GM23338 (cell line): ENCODE measurements around the gene TCERG1L. TPM values are rescaled to one million over a fixed set of nuclear protein-coding genes. Genes with fewer than 3 reads are reported as not detected.

Experiments used
- ATAC-seq: fragments of 200-7000 bp; cut with Tn5 transposase; 3 replicates; pipeline ENCODE4 v1.9.1; 2020
- DNase-seq: peaks from one replicate; pipeline ENCODE4 v3.0.0-alpha.2; 2015; ENCODE audit warnings: low spot score
- H2AFZ ChIP-seq: fragments of 200-600 bp; sonication (generic); 2 replicates; pipeline ENCODE4 v1.8.0; 2016; ENCODE audit warnings: antibody characterized with exemption, mild to moderate bottlenecking, moderate library complexity
- H3F3A ChIP-seq: fragments of 200-600 bp; sonication (generic); replicated peaks from 2 replicates; pipeline ENCODE4 v1.8.0; 2017; ENCODE audit warnings: antibody characterized with exemption, mixed run types, low read depth
- H3K27ac ChIP-seq: fragments of 200-600 bp; sonication (generic); 2 replicates; pipeline ENCODE4 v1.6.1; 2016; ENCODE audit warnings: low read depth
- H3K27me3 ChIP-seq: fragments of 200-600 bp; sonication (generic); 2 replicates; pipeline ENCODE4 v1.8.0; 2016; ENCODE audit warnings: mild to moderate bottlenecking, mixed run types, moderate library complexity; ENCODE audit not compliant: insufficient read depth
- H3K36me3 ChIP-seq: fragments of 200-600 bp; sonication (generic); 2 replicates; pipeline ENCODE4 v1.8.0; 2016; ENCODE audit warnings: mild to moderate bottlenecking; ENCODE audit not compliant: insufficient read depth
- H3K4me1 ChIP-seq: fragments of 200-600 bp; sonication (generic); 2 replicates; pipeline ENCODE4 v1.8.0; 2016; ENCODE audit warnings: mild to moderate bottlenecking, moderate library complexity; ENCODE audit not compliant: insufficient read depth
- H3K4me2 ChIP-seq: fragments of 200-600 bp; sonication (generic); 2 replicates; pipeline ENCODE4 v1.7.1; 2017; ENCODE audit warnings: mixed run types
- H3K4me3 ChIP-seq: fragments of 200-600 bp; sonication (generic); 2 replicates; pipeline ENCODE4 v1.6.1; 2016; ENCODE audit warnings: mixed run types
- H3K79me2 ChIP-seq: fragments of 200-600 bp; sonication (generic); replicated peaks from 2 replicates; pipeline ENCODE4 v1.8.0; 2017; ENCODE audit warnings: mild to moderate bottlenecking; ENCODE audit not compliant: insufficient read depth
- H3K9me2 ChIP-seq: fragments of 200-600 bp; sonication (generic); 2 replicates; pipeline ENCODE4 v1.8.0; 2017; ENCODE audit not compliant: insufficient read depth
- H4K20me1 ChIP-seq: fragments of 200-600 bp; sonication (generic); replicated peaks from 2 replicates; pipeline ENCODE4 v1.8.0; 2017; ENCODE audit warnings: mild to moderate bottlenecking; ENCODE audit not compliant: insufficient read depth
- H3K27ac Mint-ChIP-seq: 2 replicates; pipeline ENCODE4 v1.8.0; 2020; ENCODE audit warnings: inconsistent platforms, mild to moderate bottlenecking, moderate library complexity, mixed read lengths
- H3K27me3 Mint-ChIP-seq: 3 replicates; pipeline ENCODE4 v1.8.0; 2022; ENCODE audit warnings: low read depth, mild to moderate bottlenecking, moderate library complexity, mixed read lengths, inconsistent platforms; ENCODE audit not compliant: insufficient read depth, poor library complexity
- H3K36me3 Mint-ChIP-seq: 3 replicates; pipeline ENCODE4 v1.8.0; 2021; ENCODE audit warnings: low read depth, mild to moderate bottlenecking, inconsistent platforms, moderate library complexity, mixed read lengths
- H3K4me1 Mint-ChIP-seq: 3 replicates; pipeline ENCODE4 v1.8.0; 2020; ENCODE audit warnings: mild to moderate bottlenecking, inconsistent platforms, mixed read lengths
- H3K4me3 Mint-ChIP-seq: 3 replicates; pipeline ENCODE4 v1.8.0; 2021; ENCODE audit warnings: moderate library complexity, mild to moderate bottlenecking, inconsistent platforms, mixed read lengths
- H3K9me3 Mint-ChIP-seq: 3 replicates; pipeline ENCODE4 v1.8.0; 2020; ENCODE audit warnings: moderate library complexity, mild to moderate bottlenecking, inconsistent platforms, mixed read lengths
- CREB1 ChIP-seq: fragments of 250-450 bp; sonication (Bioruptor Pico); IDR thresholded peaks from 2 replicates; pipeline ENCODE4 v1.5.0; 2020; ENCODE audit warnings: low read depth, mild to moderate bottlenecking, moderate library complexity
- EZH2 ChIP-seq: fragments of 200-600 bp; sonication (generic); IDR thresholded peaks from one replicate; pipeline ENCODE4 v1.8.0; 2017; ENCODE audit warnings: antibody characterized with exemption, mild to moderate bottlenecking, low read depth; ENCODE audit not compliant: unreplicated experiment
- EZH2phosphoT487 ChIP-seq: fragments of 200-600 bp; sonication (generic); IDR thresholded peaks from one replicate; pipeline ENCODE4 v1.8.1; 2018; ENCODE audit warnings: antibody characterized with exemption; ENCODE audit not compliant: unreplicated experiment
- JUNB ChIP-seq: IDR thresholded peaks from one replicate; pipeline ENCODE4 v1.6.1; 2016; ENCODE audit warnings: antibody characterized with exemption; ENCODE audit not compliant: unreplicated experiment
- NANOG ChIP-seq: IDR thresholded peaks from 2 replicates; pipeline ENCODE4 v1.6.1; 2016; ENCODE audit warnings: antibody characterized with exemption, borderline replicate concordance
- POLR2AphosphoS5 ChIP-seq: IDR thresholded peaks from 2 replicates; pipeline ENCODE4 v1.6.1; 2016; ENCODE audit warnings: antibody characterized with exemption, low read depth
- REST ChIP-seq: IDR thresholded peaks from one replicate; pipeline ENCODE4 v1.6.1; 2018; ENCODE audit warnings: antibody characterized with exemption; ENCODE audit not compliant: unreplicated experiment
- STAT1 ChIP-seq: IDR thresholded peaks from one replicate; pipeline ENCODE4 v1.6.1; 2016; ENCODE audit warnings: antibody characterized with exemption; ENCODE audit not compliant: unreplicated experiment
- ZNF114 ChIP-seq: fragments of 250-450 bp; sonication (Bioruptor Pico); IDR thresholded peaks from 2 replicates; pipeline ENCODE4 v1.5.0; 2020; ENCODE audit warnings: mild to moderate bottlenecking, moderate library complexity
- ZNF331 ChIP-seq: fragments of 250-450 bp; sonication (Bioruptor Pico); IDR thresholded peaks from 2 replicates; pipeline ENCODE4 v1.5.0; 2020; ENCODE audit warnings: low read depth, mild to moderate bottlenecking, moderate library complexity
- ZNF462 ChIP-seq: fragments of 250-450 bp; sonication (Bioruptor Pico); IDR thresholded peaks from 2 replicates; pipeline ENCODE4 v1.5.0; 2020; ENCODE audit warnings: mild to moderate bottlenecking, moderate library complexity
- polyA plus RNA-seq: library from polyadenylated mRNA; unstranded; fragments of >200 nt; fragmentation: Nextera tagmentation; extraction: Ambion mirVana; gene quantifications from 2 replicates; pipeline ENCODE4 v1.2.1, GENCODE V29; 2016
- total RNA-seq: library from RNA; depleted of rRNA; stranded (reverse); fragments of >200 nt; shearing (Covaris generic); gene quantifications from 2 replicates; pipeline ENCODE4 v1.2.3, GENCODE V29; 2014
- TF ChIP-seq, protein P1 (sequence below), 2 experiments: fragments of 200-600 bp in 1 of 2; sonication (generic) in 1 of 2; conservative IDR thresholded peaks; 2 replicates each; pipeline versions ENCODE4 v1.5.1 to v1.6.1; 2016 to 2017; ENCODE audit warnings: antibody characterized with exemption in 2 of 2, low read depth in 2 of 2, mild to moderate bottlenecking in 2 of 2, moderate library complexity in 1 of 2
- TF ChIP-seq, protein P2 (sequence below): IDR thresholded peaks from 2 replicates; pipeline ENCODE4 v1.6.1; 2016; ENCODE audit warnings: antibody characterized with exemption

Gene TCERG1L
- total and polyA plus RNA-seq, 2 experiments from 2014 or later, result 3.9 to 5.5 TPM

DNA sequence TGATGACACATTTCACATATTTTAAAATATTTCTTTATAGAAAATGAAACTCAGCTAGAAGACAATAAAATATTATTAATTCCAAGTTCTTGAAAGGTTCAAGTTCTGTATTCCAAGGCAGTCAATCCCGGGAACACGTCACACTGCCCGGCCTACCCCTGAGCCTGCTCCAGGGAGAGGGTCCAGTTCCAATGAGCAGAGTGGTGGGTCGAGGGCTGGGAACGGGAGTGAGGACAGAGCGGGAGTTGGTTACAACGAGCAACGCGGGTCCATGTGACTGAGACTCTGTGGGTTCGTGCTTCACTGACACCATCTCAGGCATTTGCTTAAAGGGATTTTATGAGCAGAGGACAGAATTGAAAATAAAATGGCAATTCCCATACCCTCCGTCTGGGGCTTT is 209.4 kb downstream of the TCERG1L start:
- DNase-seq, result no peak
- no peaks in the 10 kb centered on the region for H3K9me2 ChIP-seq
- H3K27me3 ChIP-seq, result no peaks in the 10 kb centered on the region
- no peaks in the 10 kb centered on the region for H3K36me3 ChIP-seq
- Mint-ChIP-seq H3K27ac (no peak overlapping the region), H3K9me3 (peaks cover 80% of the 10 kb centered on the region), H3K27me3 (no peaks in the 10 kb centered on the region), H3K4me3 (no peak overlapping the region), H3K4me1 (no peaks in the 10 kb centered on the region), H3K36me3 (peaks cover 14% of the 10 kb centered on the region; the same call in 2 of the 3 replicates)
- no peaks in the 10 kb centered on the region for H4K20me1 ChIP-seq
- no peak overlapping the region for H3K4me3 ChIP-seq
- TF ChIP-seq EZH2phosphoT487, result no peak
- no peak for TF ChIP-seq STAT1
- TF ChIP-seq REST, result no peak
- no peak for TF ChIP-seq CREB1 (CRISPR knock-in tag)
- no peak for TF ChIP-seq NANOG
- no peak for TF ChIP-seq ZNF114
- TF ChIP-seq EZH2, result no peak
- TF ChIP-seq ZNF331, result no peak
- TF ChIP-seq POLR2AphosphoS5, result no peak
- TF ChIP-seq JUNB, result no peak
- TF ChIP-seq, protein P1, sequence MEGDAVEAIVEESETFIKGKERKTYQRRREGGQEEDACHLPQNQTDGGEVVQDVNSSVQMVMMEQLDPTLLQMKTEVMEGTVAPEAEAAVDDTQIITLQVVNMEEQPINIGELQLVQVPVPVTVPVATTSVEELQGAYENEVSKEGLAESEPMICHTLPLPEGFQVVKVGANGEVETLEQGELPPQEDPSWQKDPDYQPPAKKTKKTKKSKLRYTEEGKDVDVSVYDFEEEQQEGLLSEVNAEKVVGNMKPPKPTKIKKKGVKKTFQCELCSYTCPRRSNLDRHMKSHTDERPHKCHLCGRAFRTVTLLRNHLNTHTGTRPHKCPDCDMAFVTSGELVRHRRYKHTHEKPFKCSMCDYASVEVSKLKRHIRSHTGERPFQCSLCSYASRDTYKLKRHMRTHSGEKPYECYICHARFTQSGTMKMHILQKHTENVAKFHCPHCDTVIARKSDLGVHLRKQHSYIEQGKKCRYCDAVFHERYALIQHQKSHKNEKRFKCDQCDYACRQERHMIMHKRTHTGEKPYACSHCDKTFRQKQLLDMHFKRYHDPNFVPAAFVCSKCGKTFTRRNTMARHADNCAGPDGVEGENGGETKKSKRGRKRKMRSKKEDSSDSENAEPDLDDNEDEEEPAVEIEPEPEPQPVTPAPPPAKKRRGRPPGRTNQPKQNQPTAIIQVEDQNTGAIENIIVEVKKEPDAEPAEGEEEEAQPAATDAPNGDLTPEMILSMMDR (conservative IDR thresholded peaks at IDR 0.05; ENCODE audit: low read depth in 2 of 2), result no peak
- no peak for TF ChIP-seq ZNF462
- TF ChIP-seq, protein P2, sequence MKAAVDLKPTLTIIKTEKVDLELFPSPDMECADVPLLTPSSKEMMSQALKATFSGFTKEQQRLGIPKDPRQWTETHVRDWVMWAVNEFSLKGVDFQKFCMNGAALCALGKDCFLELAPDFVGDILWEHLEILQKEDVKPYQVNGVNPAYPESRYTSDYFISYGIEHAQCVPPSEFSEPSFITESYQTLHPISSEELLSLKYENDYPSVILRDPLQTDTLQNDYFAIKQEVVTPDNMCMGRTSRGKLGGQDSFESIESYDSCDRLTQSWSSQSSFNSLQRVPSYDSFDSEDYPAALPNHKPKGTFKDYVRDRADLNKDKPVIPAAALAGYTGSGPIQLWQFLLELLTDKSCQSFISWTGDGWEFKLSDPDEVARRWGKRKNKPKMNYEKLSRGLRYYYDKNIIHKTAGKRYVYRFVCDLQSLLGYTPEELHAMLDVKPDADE, result no peak
- H3K4me2 ChIP-seq, result no peak overlapping the region
- H3K79me2 ChIP-seq, result no peaks in the 10 kb centered on the region
- H3K4me1 ChIP-seq, result no peaks in the 10 kb centered on the region
- no peak overlapping the region for H2AFZ ChIP-seq
- H3K27ac ChIP-seq, result no peak overlapping the region
- no peaks in the 10 kb centered on the region for H3F3A ChIP-seq
- no peak for ATAC-seq
